Immature natural killer cell (primary cell): ENCODE measurements around the gene EMSY. TPM values are rescaled to one million over a fixed set of nuclear protein-coding genes. Genes with fewer than 3 reads are reported as not detected.
A peak's percentile ranks its signal among the peaks of the same experiment; 100 is the strongest.

ENCODE experiments used
- DNase-seq, 3 donors: peaks; one replicate each; pipeline ENCODE4 v3.0.0; 2022; ENCODE audit warnings: mixed read lengths in 1 of 3
- H3K27ac Mint-ChIP-seq, 6 donors: one replicate each; pipeline ENCODE4 v1.8.0; 2020; ENCODE audit warnings: mixed read lengths in 6 of 6, mild to moderate bottlenecking in 5 of 6, inconsistent platforms in 4 of 6, moderate library complexity in 3 of 6
- H3K27me3 Mint-ChIP-seq, 3 donors: one replicate each; pipeline ENCODE4 v1.8.0; 2020 to 2021; ENCODE audit warnings: low read depth in 3 of 3, mild to moderate bottlenecking in 3 of 3, mixed read lengths in 3 of 3, moderate library complexity in 3 of 3, inconsistent platforms in 1 of 3
- H3K36me3 Mint-ChIP-seq, 3 donors: one replicate each; pipeline ENCODE4 v1.8.0; 2020; ENCODE audit warnings: mixed read lengths in 3 of 3, inconsistent platforms in 2 of 3, mild to moderate bottlenecking in 2 of 3
- H3K4me1 Mint-ChIP-seq, 2 donors: one replicate each; pipeline ENCODE4 v1.8.0; 2020; ENCODE audit warnings: inconsistent platforms in 2 of 2, mild to moderate bottlenecking in 2 of 2, mixed read lengths in 2 of 2, moderate library complexity in 1 of 2
- H3K4me3 Mint-ChIP-seq, 5 donors: one replicate each; pipeline ENCODE4 v1.8.0; 2020; ENCODE audit warnings: mild to moderate bottlenecking in 5 of 5, mixed read lengths in 5 of 5, inconsistent platforms in 3 of 5, moderate library complexity in 3 of 5
- H3K9me3 Mint-ChIP-seq, 6 donors: one replicate each; pipeline ENCODE4 v1.8.0; 2020; ENCODE audit warnings: mild to moderate bottlenecking in 6 of 6, mixed read lengths in 6 of 6, inconsistent platforms in 4 of 6, moderate library complexity in 3 of 6
- polyA plus RNA-seq, 3 donors: library from polyadenylated mRNA; unstranded; fragments of 300-500 nt; fragmentation: Illumina TruSeq; gene quantifications; one replicate each; pipeline ENCODE4 v1.2.3, GENCODE V29; 2021

Gene EMSY
- polyA plus RNA-seq, 3 donors from 2014 or later, result 14.4 to 16.9 (median 15.5) TPM

DNA sequence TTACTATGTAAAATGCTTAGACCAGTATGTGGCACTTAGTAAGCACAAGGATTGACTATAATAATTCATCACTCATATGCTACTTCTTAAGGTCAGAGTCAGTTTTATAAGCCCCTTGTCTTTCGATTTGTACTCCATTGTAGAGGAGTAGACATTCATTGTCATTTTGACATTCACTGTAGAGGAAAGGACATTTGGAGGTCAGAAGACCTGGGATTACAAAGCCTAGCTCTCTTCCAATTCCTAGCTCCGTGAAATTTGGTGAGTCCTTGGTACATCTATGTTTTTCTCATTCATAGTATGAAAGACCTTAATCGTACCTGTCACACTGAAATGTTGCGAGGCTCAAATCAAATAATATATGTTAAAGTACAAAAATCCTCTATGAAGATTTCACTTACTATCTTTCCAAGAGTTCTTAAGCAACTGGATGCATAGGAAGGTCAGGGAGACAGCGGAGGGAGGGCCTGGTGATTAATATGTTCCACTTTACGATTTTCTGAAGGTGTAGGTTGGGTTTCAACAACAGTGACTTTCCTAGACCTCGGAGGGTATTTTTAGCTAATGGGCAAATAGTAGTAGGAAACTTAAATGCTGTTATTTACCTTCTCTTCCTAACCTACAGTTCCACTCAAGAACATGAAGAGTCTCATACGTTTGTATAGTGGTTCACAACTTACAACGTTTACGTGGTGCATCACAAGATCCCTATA lies 1.4 kb upstream of the EMSY start:
- Mint-ChIP-seq H3K27me3 (peaks cover 1 to 6% (median 5%) of the 10 kb centered on the region in 3 donors), H3K4me1 (peaks cover 30 to 34% of the 10 kb centered on the region in 2 donors), H3K36me3 (no peaks in the 10 kb centered on the region), H3K4me3 (peak overlapping the region; percentile 94 to 98 (median 96)), H3K9me3 (no peaks in the 10 kb centered on the region), H3K27ac (peak overlapping the region; percentile 93 to 98 (median 94))
- no peak for DNase-seq

DNA sequence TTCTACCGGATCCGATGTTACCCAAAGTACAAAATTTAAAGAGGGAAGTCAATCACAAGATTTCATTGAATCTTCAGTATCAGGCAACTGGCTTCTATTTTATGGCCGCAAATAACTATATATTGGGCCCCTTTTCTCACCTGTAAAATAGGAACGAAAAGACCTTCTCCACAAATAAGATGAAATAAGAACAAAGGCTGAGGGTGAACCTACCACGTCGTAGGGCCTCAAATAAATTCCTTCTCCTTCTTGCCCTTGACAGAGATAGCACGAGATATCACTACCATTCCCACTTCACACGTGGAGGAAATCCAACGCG lies 794 bp upstream of the EMSY start:
- Mint-ChIP-seq H3K27me3 (peaks cover 1 to 6% (median 5%) of the 10 kb centered on the region in 3 donors), H3K36me3 (no peaks in the 10 kb centered on the region), H3K27ac (peak overlapping the region; percentile 93 to 98 (median 94)), H3K4me1 (peaks cover 30 to 34% of the 10 kb centered on the region in 2 donors), H3K4me3 (peak overlapping the region; percentile 94 to 98 (median 96)), H3K9me3 (no peaks in the 10 kb centered on the region)
- DNase-seq, result no peak

GRCh38 chr11:76445121-76446084 lies 585 bp downstream of the EMSY start:
- Mint-ChIP-seq H3K27me3 (peaks cover 1 to 6% (median 5%) of the 10 kb centered on the region in 3 donors), H3K9me3 (no peaks in the 10 kb centered on the region), H3K4me3 (peak overlapping the region; percentile 94 to 98 (median 96)), H3K27ac (peak overlapping the region; percentile 93 to 98 (median 94)), H3K4me1 (peaks cover 30 to 34% of the 10 kb centered on the region in 2 donors), H3K36me3 (peaks cover 0 to 5% (median 5%) of the 10 kb centered on the region in 3 donors)
- DNase-seq, result peak; percentile 38 to 40 (median 40)

DNA sequence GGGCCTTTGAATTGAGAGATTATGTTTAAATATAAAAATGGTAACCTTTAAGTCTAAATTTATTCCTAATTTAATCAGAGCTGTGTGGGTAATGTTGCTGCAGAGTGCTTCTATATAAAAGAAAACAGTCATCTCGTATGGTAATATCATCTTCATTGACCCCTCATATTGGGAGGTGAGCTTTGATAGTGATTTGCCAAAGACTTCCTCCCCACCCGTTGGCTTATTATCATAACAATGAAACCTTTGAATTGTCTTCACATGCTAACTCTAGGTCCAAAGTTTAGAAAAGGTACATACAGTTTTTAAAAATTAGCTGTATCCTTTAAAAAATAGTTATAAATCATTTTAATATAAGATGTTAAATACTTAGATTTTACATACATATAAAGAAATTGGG lies 3.7 kb downstream of the EMSY start:
- no peak for DNase-seq
- Mint-ChIP-seq H3K36me3 (peaks cover 11 to 22% (median 15%) of the 10 kb centered on the region in 3 donors), H3K27ac (no peak overlapping the region), H3K4me3 (no peak overlapping the region), H3K4me1 (peaks cover 25 to 29% of the 10 kb centered on the region in 2 donors), H3K9me3 (no peaks in the 10 kb centered on the region), H3K27me3 (peaks cover 1 to 6% (median 5%) of the 10 kb centered on the region in 3 donors)

GRCh38 chr11:76453248-76453647 lies 8.4 kb downstream of the EMSY start:
- Mint-ChIP-seq H3K27me3 (no peaks in the 10 kb centered on the region), H3K4me1 (no peaks in the 10 kb centered on the region), H3K4me3 (no peak overlapping the region), H3K9me3 (no peaks in the 10 kb centered on the region), H3K36me3 (peaks cover 11 to 22% (median 16%) of the 10 kb centered on the region in 3 donors), H3K27ac (no peak overlapping the region)
- DNase-seq, result no peak

DNA sequence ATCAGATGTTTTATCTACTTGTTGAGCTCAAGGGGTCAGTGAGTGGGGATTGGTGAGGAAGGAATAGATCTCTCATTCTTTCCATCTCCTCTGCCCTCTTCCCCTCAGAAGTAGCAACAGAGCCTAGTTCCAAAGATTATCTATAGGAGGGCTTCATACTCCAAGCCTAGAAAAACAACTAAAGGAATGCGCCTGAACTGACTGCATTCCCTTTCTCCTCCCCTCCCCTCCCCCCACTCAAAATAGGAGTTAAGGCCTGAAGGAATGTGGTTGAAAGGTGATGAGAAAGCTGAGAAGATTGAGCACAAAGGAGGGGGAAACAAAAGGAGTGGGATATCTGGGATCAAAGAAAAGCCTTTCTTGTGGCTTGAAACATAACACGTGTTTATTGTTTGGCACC lies 10.5 kb downstream of the EMSY start:
- H3K4me3 Mint-ChIP-seq, result no peak overlapping the region
- peaks cover 11 to 32% (median 28%) of the 10 kb centered on the region in 3 donors for H3K36me3 Mint-ChIP-seq
- H3K4me1 Mint-ChIP-seq, result no peaks in the 10 kb centered on the region

DNA sequence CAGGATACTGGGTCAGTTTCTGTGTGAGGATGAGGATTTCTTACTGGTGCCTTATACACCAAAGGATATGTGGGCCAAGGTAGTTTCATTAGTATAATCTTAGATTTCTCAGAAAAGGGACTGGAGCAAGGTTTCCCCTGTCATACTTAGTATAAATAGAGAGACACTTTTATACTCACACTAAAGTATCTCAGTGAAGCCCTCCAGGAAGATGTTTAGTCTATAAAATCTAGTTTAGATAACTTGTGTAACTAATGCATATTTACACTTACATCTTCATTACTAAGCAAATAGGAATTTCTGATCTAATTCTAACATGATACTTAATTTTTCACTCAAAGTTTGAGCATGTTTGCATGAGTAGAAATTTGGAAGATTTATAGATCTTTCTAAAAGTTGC lies 11.1 kb downstream of the EMSY start:
- Mint-ChIP-seq H3K4me1 (no peaks in the 10 kb centered on the region), H3K27me3 (no peaks in the 10 kb centered on the region), H3K4me3 (no peak overlapping the region), H3K36me3 (peaks cover 14 to 32% (median 29%) of the 10 kb centered on the region in 3 donors), H3K27ac (no peak overlapping the region), H3K9me3 (no peaks in the 10 kb centered on the region)
- DNase-seq, result no peak

More for the DNA sequence above, 10.5 kb downstream of the EMSY start:
- H3K27me3 Mint-ChIP-seq, result no peaks in the 10 kb centered on the region
- H3K27ac Mint-ChIP-seq, result no peak overlapping the region
- DNase-seq, result no peak
- H3K9me3 Mint-ChIP-seq, result no peaks in the 10 kb centered on the region

GRCh38 chr11:76456571-76456970 lies 11.8 kb downstream of the EMSY start:
- Mint-ChIP-seq H3K4me1 (no peaks in the 10 kb centered on the region), H3K4me3 (no peak overlapping the region), H3K27me3 (no peaks in the 10 kb centered on the region), H3K9me3 (no peaks in the 10 kb centered on the region), H3K36me3 (peaks cover 15 to 28% (median 27%) of the 10 kb centered on the region in 3 donors), H3K27ac (no peak overlapping the region)
- DNase-seq, result no peak

- H3K4me3 Mint-ChIP-seq, result no peak overlapping the region
- H3K9me3 Mint-ChIP-seq, result no peaks in the 10 kb centered on the region
- no peak for DNase-seq
- H3K4me1 Mint-ChIP-seq, result peaks cover 3 to 7% of the 10 kb centered on the region in 2 donors
- H3K27ac Mint-ChIP-seq, result no peak overlapping the region
- H3K27me3 Mint-ChIP-seq, result no peaks in the 10 kb centered on the region
- peaks cover 10 to 22% (median 20%) of the 10 kb centered on the region in 3 donors for H3K36me3 Mint-ChIP-seq
Measured at GRCh38 chr11:76459299-76459698, 14.5 kb downstream of the EMSY start.

- H3K4me3 Mint-ChIP-seq, result no peak overlapping the region
- no peak overlapping the region for H3K27ac Mint-ChIP-seq
- no peaks in the 10 kb centered on the region for H3K9me3 Mint-ChIP-seq
- DNase-seq, result no peak
- peaks cover 13 to 23% (median 22%) of the 10 kb centered on the region in 3 donors for H3K36me3 Mint-ChIP-seq
- H3K4me1 Mint-ChIP-seq, result peaks cover 3 to 7% of the 10 kb centered on the region in 2 donors
- no peaks in the 10 kb centered on the region for H3K27me3 Mint-ChIP-seq
Measured at GRCh38 chr11:76459846-76460245, 15.0 kb downstream of the EMSY start.

DNA sequence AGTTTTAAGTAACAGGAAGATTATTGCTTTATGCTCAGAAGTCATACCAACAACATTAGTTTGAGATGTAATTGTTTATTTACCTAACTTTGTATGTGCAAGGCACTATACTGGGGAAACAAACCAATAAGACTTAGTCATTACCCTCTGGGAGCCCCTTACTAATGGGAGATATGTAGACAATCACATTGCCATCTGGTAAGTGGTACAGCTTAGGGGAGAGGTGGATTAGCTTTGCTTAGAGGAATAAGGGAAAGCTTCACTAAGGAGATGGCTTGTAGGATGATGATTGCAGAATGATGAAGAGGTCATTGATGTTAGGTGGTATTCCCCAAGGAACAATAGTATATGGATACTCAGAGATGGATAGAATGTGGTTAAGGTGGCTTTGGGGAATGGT lies 17.5 kb downstream of the EMSY start:
- peak overlapping the region in 2 of 6 donors; percentile 9 to 14 for H3K27ac Mint-ChIP-seq
- no peaks in the 10 kb centered on the region for H3K27me3 Mint-ChIP-seq
- H3K4me3 Mint-ChIP-seq, result no peak overlapping the region
- H3K36me3 Mint-ChIP-seq, result peaks cover 26 to 38% (median 29%) of the 10 kb centered on the region in 3 donors
- H3K9me3 Mint-ChIP-seq, result no peaks in the 10 kb centered on the region
- DNase-seq, result no peak
- peaks cover 3 to 7% of the 10 kb centered on the region in 2 donors for H3K4me1 Mint-ChIP-seq

GRCh38 chr11:76465701-76466100 lies 20.9 kb downstream of the EMSY start:
- H3K36me3 Mint-ChIP-seq, result peaks cover 12 to 33% (median 25%) of the 10 kb centered on the region in 3 donors
- H3K4me3 Mint-ChIP-seq, result no peak overlapping the region
- H3K27ac Mint-ChIP-seq, result no peak overlapping the region
- H3K4me1 Mint-ChIP-seq, result peaks cover 3 to 13% of the 10 kb centered on the region in 2 donors
- H3K27me3 Mint-ChIP-seq, result no peaks in the 10 kb centered on the region
- DNase-seq, result no peak
- H3K9me3 Mint-ChIP-seq, result no peaks in the 10 kb centered on the region

DNA sequence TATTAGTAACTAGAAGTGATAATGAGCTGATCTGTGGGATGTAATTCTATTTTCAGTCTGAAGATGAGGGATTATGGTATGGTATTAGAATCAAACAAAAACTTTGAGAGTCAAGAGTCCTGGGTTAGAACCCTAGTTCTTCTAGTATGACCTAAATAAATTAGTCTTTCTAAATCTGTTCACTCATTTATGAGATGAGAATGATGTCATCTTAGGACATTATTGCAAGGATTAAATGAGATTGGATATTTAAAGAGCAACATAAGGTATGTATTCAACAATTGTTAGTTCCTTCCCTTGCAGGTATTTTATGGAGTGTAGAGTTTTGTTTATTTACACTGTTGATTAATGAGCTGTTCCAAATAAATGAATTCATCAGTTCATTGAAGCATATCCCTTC lies 21.8 kb downstream of the EMSY start:
- Mint-ChIP-seq H3K4me3 (no peak overlapping the region), H3K9me3 (no peaks in the 10 kb centered on the region), H3K27ac (no peak overlapping the region), H3K36me3 (peaks cover 13 to 34% (median 23%) of the 10 kb centered on the region in 3 donors), H3K27me3 (no peaks in the 10 kb centered on the region), H3K4me1 (peaks cover 3 to 13% of the 10 kb centered on the region in 2 donors)
- no peak for DNase-seq

- Mint-ChIP-seq H3K27me3 (no peaks in the 10 kb centered on the region), H3K4me3 (no peak overlapping the region), H3K9me3 (no peaks in the 10 kb centered on the region), H3K27ac (no peak overlapping the region), H3K36me3 (peaks cover 16 to 39% (median 25%) of the 10 kb centered on the region in 3 donors), H3K4me1 (peaks cover 0 to 6% of the 10 kb centered on the region in 2 donors)
- no peak for DNase-seq
Measured at GRCh38 chr11:76469141-76469540, 24.3 kb downstream of the EMSY start.
